BLaER1 (cell line): Measurements from ENCODE around the gene MID1.

Experiments
- H3K27ac ChIP-seq: shearing (Covaris generic); formaldehyde crosslinking; 2 replicates; pipeline ENCODE4 v1.8.1; 2022
- H3K27me3 ChIP-seq: shearing (Covaris generic); formaldehyde crosslinking; 2 replicates; pipeline ENCODE4 v1.8.1; 2022
- H3K36me3 ChIP-seq: shearing (Covaris generic); formaldehyde crosslinking; 2 replicates; pipeline ENCODE4 v1.8.1; 2022
- H3K4me1 ChIP-seq: shearing (Covaris generic); formaldehyde crosslinking; 2 replicates; pipeline ENCODE4 v1.8.1; 2022
- H3K4me2 ChIP-seq: shearing (Covaris generic); formaldehyde crosslinking; 2 replicates; pipeline ENCODE4 v1.8.1; 2022
- H3K4me3 ChIP-seq: shearing (Covaris generic); formaldehyde crosslinking; 2 replicates; pipeline ENCODE4 v1.8.1; 2022
- H3K9ac ChIP-seq: shearing (Covaris generic); formaldehyde crosslinking; 2 replicates; pipeline ENCODE4 v1.8.1; 2022
- H3K9me3 ChIP-seq: shearing (Covaris generic); formaldehyde crosslinking; 2 replicates; pipeline ENCODE4 v1.8.1; 2022
- H4K20me1 ChIP-seq: shearing (Covaris generic); formaldehyde crosslinking; 2 replicates; pipeline ENCODE4 v1.8.1; 2022
- Cebpa-rat ChIP-seq: shearing (Covaris generic); IDR thresholded peaks from 2 replicates; pipeline ENCODE4 v1.8.1; 2022

The MID1 gene

GRCh38 chrX:10579112-10580011 lies 41.0 kb downstream of the MID1 start:
- peak overlapping the region; percentile 9; the same call in 1 of the 2 replicates for H3K4me2 ChIP-seq
- H3K36me3 ChIP-seq = no peaks in the 10 kb centered on the region
- H3K4me1 ChIP-seq = no peaks in the 10 kb centered on the region
- no peak overlapping the region for H3K4me3 ChIP-seq
- peaks cover 84% of the 10 kb centered on the region for H3K27me3 ChIP-seq
- TF ChIP-seq Cebpa-rat = no peak
- H4K20me1 ChIP-seq = no peaks in the 10 kb centered on the region
- H3K9ac ChIP-seq = no peak overlapping the region
- H3K27ac ChIP-seq = no peak overlapping the region
- peaks cover 13% of the 10 kb centered on the region for H3K9me3 ChIP-seq

GRCh38 chrX:10578527-10578926 lies 41.9 kb downstream of the MID1 start:
- Histone ChIP-seq H3K9me3 (peaks cover 13% of the 10 kb centered on the region), H3K36me3 (no peaks in the 10 kb centered on the region), H3K4me3 (no peak overlapping the region), H3K4me1 (no peaks in the 10 kb centered on the region), H3K9ac (no peak overlapping the region), H3K27ac (no peak overlapping the region), H3K4me2 (no peak overlapping the region), H3K27me3 (peaks cover 85% of the 10 kb centered on the region), H4K20me1 (no peaks in the 10 kb centered on the region)
- no peak for TF ChIP-seq Cebpa-rat

GRCh38 chrX:10577853-10578252 lies 42.5 kb downstream of the MID1 start:
- H3K36me3 ChIP-seq = no peaks in the 10 kb centered on the region
- H3K9me3 ChIP-seq = peaks cover 16% of the 10 kb centered on the region
- no peak overlapping the region for H3K9ac ChIP-seq
- peaks cover 91% of the 10 kb centered on the region for H3K27me3 ChIP-seq
- H3K4me1 ChIP-seq = no peaks in the 10 kb centered on the region
- H4K20me1 ChIP-seq = no peaks in the 10 kb centered on the region
- H3K4me2 ChIP-seq = no peak overlapping the region
- no peak for TF ChIP-seq Cebpa-rat
- no peak overlapping the region for H3K4me3 ChIP-seq
- H3K27ac ChIP-seq = no peak overlapping the region

- peaks cover 16% of the 10 kb centered on the region for H3K9me3 ChIP-seq
- peaks cover 87% of the 10 kb centered on the region for H3K27me3 ChIP-seq
- no peak overlapping the region for H3K4me3 ChIP-seq
- no peak overlapping the region for H3K4me2 ChIP-seq
- no peak overlapping the region for H3K27ac ChIP-seq
- no peaks in the 10 kb centered on the region for H4K20me1 ChIP-seq
- TF ChIP-seq Cebpa-rat = no peak
- no peaks in the 10 kb centered on the region for H3K36me3 ChIP-seq
- no peak overlapping the region for H3K9ac ChIP-seq
- no peaks in the 10 kb centered on the region for H3K4me1 ChIP-seq
These were observed 43.5 kb downstream of the MID1 start for GRCh38 chrX:10576777-10577447.

- H3K4me3 ChIP-seq = no peak overlapping the region
- no peaks in the 10 kb centered on the region for H4K20me1 ChIP-seq
- H3K9ac ChIP-seq = no peak overlapping the region
- no peak for TF ChIP-seq Cebpa-rat
- no peak overlapping the region for H3K4me2 ChIP-seq
- H3K4me1 ChIP-seq = no peaks in the 10 kb centered on the region
- peaks cover 16% of the 10 kb centered on the region for H3K9me3 ChIP-seq
- H3K27me3 ChIP-seq = peaks cover 84% of the 10 kb centered on the region
- H3K36me3 ChIP-seq = no peaks in the 10 kb centered on the region
- H3K27ac ChIP-seq = no peak overlapping the region
These were observed 44.2 kb downstream of the MID1 start for GRCh38 chrX:10576186-10576585.

- Histone ChIP-seq H3K9ac (no peak overlapping the region), H4K20me1 (no peaks in the 10 kb centered on the region), H3K36me3 (no peaks in the 10 kb centered on the region), H3K27ac (no peak overlapping the region), H3K9me3 (peaks cover 16% of the 10 kb centered on the region), H3K4me2 (no peak overlapping the region), H3K4me3 (no peak overlapping the region), H3K4me1 (no peaks in the 10 kb centered on the region), H3K27me3 (peaks cover 85% of the 10 kb centered on the region)
- no peak for TF ChIP-seq Cebpa-rat
These were observed 45.7 kb downstream of the MID1 start for GRCh38 chrX:10574663-10575062.

- H3K36me3 ChIP-seq = no peaks in the 10 kb centered on the region
- H3K27ac ChIP-seq = no peak overlapping the region
- no peak for TF ChIP-seq Cebpa-rat
- no peaks in the 10 kb centered on the region for H3K4me1 ChIP-seq
- H3K4me2 ChIP-seq = no peak overlapping the region
- no peak overlapping the region for H3K9ac ChIP-seq
- H3K27me3 ChIP-seq = peaks cover 84% of the 10 kb centered on the region
- H4K20me1 ChIP-seq = no peaks in the 10 kb centered on the region; the same call in 1 of the 2 replicates
- no peak overlapping the region for H3K4me3 ChIP-seq
- H3K9me3 ChIP-seq = peaks cover 16% of the 10 kb centered on the region
These were observed 49.1 kb downstream of the MID1 start for GRCh38 chrX:10571260-10571659.

GRCh38 chrX:10570601-10571000 lies 49.8 kb downstream of the MID1 start:
- no peak overlapping the region for H3K27ac ChIP-seq
- no peak for TF ChIP-seq Cebpa-rat
- no peaks in the 10 kb centered on the region; the same call in 1 of the 2 replicates for H4K20me1 ChIP-seq
- H3K9me3 ChIP-seq = peaks cover 16% of the 10 kb centered on the region
- no peak overlapping the region for H3K9ac ChIP-seq
- H3K27me3 ChIP-seq = peaks cover 84% of the 10 kb centered on the region
- H3K4me1 ChIP-seq = no peaks in the 10 kb centered on the region
- H3K36me3 ChIP-seq = no peaks in the 10 kb centered on the region
- no peak overlapping the region for H3K4me2 ChIP-seq
- no peak overlapping the region for H3K4me3 ChIP-seq

GRCh38 chrX:10569946-10570345 lies 50.4 kb downstream of the MID1 start:
- TF ChIP-seq Cebpa-rat = no peak
- H3K36me3 ChIP-seq = no peaks in the 10 kb centered on the region
- no peak overlapping the region for H3K4me2 ChIP-seq
- no peak overlapping the region for H3K4me3 ChIP-seq
- H3K9ac ChIP-seq = no peak overlapping the region
- H3K27ac ChIP-seq = no peak overlapping the region
- peaks cover 16% of the 10 kb centered on the region for H3K9me3 ChIP-seq
- H3K27me3 ChIP-seq = peaks cover 84% of the 10 kb centered on the region
- no peaks in the 10 kb centered on the region; the same call in 1 of the 2 replicates for H4K20me1 ChIP-seq
- H3K4me1 ChIP-seq = no peaks in the 10 kb centered on the region

- peaks cover 3% of the 10 kb centered on the region; the same call in 1 of the 2 replicates for H3K9me3 ChIP-seq
- no peak overlapping the region for H3K4me2 ChIP-seq
- peaks cover 77% of the 10 kb centered on the region for H3K27me3 ChIP-seq
- no peaks in the 10 kb centered on the region for H3K4me1 ChIP-seq
- TF ChIP-seq Cebpa-rat = no peak
- H3K36me3 ChIP-seq = no peaks in the 10 kb centered on the region
- H3K4me3 ChIP-seq = no peak overlapping the region
- H3K27ac ChIP-seq = no peak overlapping the region
- H3K9ac ChIP-seq = no peak overlapping the region
- H4K20me1 ChIP-seq = no peaks in the 10 kb centered on the region; the same call in 1 of the 2 replicates
These were observed 52.0 kb downstream of the MID1 start for GRCh38 chrX:10568428-10568827.
